K562 (cell line): ENCODE results near the gene ROR2.

Experiments
- CBX3 ChIP-seq, 2 experiments: IDR thresholded peaks; 1 replicate in 1 of 2; 2 replicates in 1 of 2; pipeline ENCODE4 v1.6.1; 2012; ENCODE audit warnings: inconsistent platforms in 2 of 2, low read length in 2 of 2, borderline replicate concordance in 1 of 2, control low read depth in 1 of 2
- CTCF ChIP-seq, 3 experiments: IDR thresholded peaks in 2 of 3; conservative IDR thresholded peaks in 1 of 3; 2 replicates each; pipeline ENCODE4 v1.5.1; 2011 to 2012; ENCODE audit warnings: low read length in 3 of 3, mild to moderate bottlenecking in 3 of 3, control low read depth in 2 of 3, improper control_type of control experiment in 1 of 3, inconsistent platforms in 1 of 3, low read depth in 1 of 3, mixed read lengths in 1 of 3, moderate library complexity in 1 of 3; ENCODE audit not compliant: insufficient read depth in 2 of 3
- GTF3C2 ChIP-seq: IDR thresholded peaks from 3 replicates; pipeline ENCODE4 v1.6.1; 2011; ENCODE audit warnings: borderline replicate concordance, mild to moderate bottlenecking, moderate library complexity; ENCODE audit not compliant: insufficient read length; ENCODE audit errors: extremely low read depth
- JUN ChIP-seq, 2 experiments: sonication (generic) in 1 of 2; formaldehyde crosslinking in 1 of 2; IDR thresholded peaks; 2 replicates each; pipeline versions ENCODE4 v1.6.1 to v1.8.0; 2012 to 2022; ENCODE audit warnings: borderline replicate concordance in 2 of 2, mild to moderate bottlenecking in 2 of 2, improper control_type of control experiment in 1 of 2, low read depth in 1 of 2, low read length in 1 of 2, missing genetic modification reagents in 1 of 2
- NRF1 ChIP-seq, 2 experiments: fragments of 450-650 bp; IDR thresholded peaks in 1 of 2; conservative IDR thresholded peaks in 1 of 2; 2 replicates each; pipeline ENCODE4 v1.6.1; 2014; ENCODE audit warnings: mild to moderate bottlenecking in 2 of 2
- RAD51 ChIP-seq: fragments of 450-650 bp; IDR thresholded peaks from 2 replicates; pipeline ENCODE4 v1.7.1; 2016; ENCODE audit warnings: low read depth, mild to moderate bottlenecking, borderline replicate concordance
- USF2 ChIP-seq: sonication (generic); formaldehyde crosslinking; IDR thresholded peaks from 2 replicates; pipeline ENCODE4 v1.5.0; 2020; ENCODE audit warnings: missing genetic modification reagents
- YY1 ChIP-seq, 3 experiments: IDR thresholded peaks; 2 replicates each; pipeline ENCODE4 v1.6.1; 2011; ENCODE audit warnings: low read length in 2 of 3, mild to moderate bottlenecking in 2 of 3, moderate library complexity in 2 of 3, borderline replicate concordance in 1 of 3, control low read depth in 1 of 3, low read depth in 1 of 3; ENCODE audit not compliant: insufficient read depth in 3 of 3, insufficient replicate concordance in 2 of 3, control insufficient read depth in 1 of 3, insufficient read length in 1 of 3; ENCODE audit errors: extremely low read depth in 1 of 3
- ZBTB43 ChIP-seq: sonication (generic); formaldehyde crosslinking; IDR thresholded peaks from 2 replicates; pipeline ENCODE4 v1.8.0; 2023; ENCODE audit warnings: mild to moderate bottlenecking, missing genetic modification reagents

GRCh38 chr9:91724068-91724440 is 226.0 kb downstream of the ROR2 start:
- TF ChIP-seq YY1 (IDR thresholded peaks at IDR 0.05; ENCODE audit: borderline replicate concordance in 1 of 3, control insufficient read depth in 1 of 3, extremely low read depth in 1 of 3, insufficient read depth in 3 of 3, insufficient read length in 1 of 3, insufficient replicate concordance in 2 of 3, low read depth in 1 of 3, low read length in 2 of 3) = no peak
- no peak for TF ChIP-seq RAD51
- TF ChIP-seq JUN (IDR thresholded peaks at IDR 0.05; ENCODE audit: borderline replicate concordance, low read depth, low read length) = no peak
- no peak for TF ChIP-seq JUN (CRISPR knock-in tag; IDR thresholded peaks at IDR 0.05; ENCODE audit: borderline replicate concordance)
- no peak for TF ChIP-seq GTF3C2
- no peak for TF ChIP-seq USF2 (CRISPR knock-in tag)
- TF ChIP-seq NRF1 (conservative IDR thresholded peaks at IDR 0.05 in 1 of 2, IDR thresholded peaks at IDR 0.05 in 1 of 2) = no peak
- no peak for TF ChIP-seq ZBTB43 (CRISPR knock-in tag)
- no peak for TF ChIP-seq CBX3 (IDR thresholded peaks at IDR 0.05; ENCODE audit: borderline replicate concordance in 1 of 2, low read length in 2 of 2)
- no peak for TF ChIP-seq CTCF (IDR thresholded peaks at IDR 0.05 in 2 of 3, conservative IDR thresholded peaks at IDR 0.05 in 1 of 3; ENCODE audit: insufficient read depth in 2 of 3, low read depth in 1 of 3, low read length in 3 of 3)
